HEK293T (cell line): ENCODE results near the gene CRYGS.

Experiments
- FOXA1 ChIP-seq: fragments of 450-650 bp; IDR thresholded peaks from 2 replicates; pipeline ENCODE4 v1.6.1; 2016; ENCODE audit warnings: mild to moderate bottlenecking
- HDGF ChIP-seq: fragments of 450-650 bp; IDR thresholded peaks from 2 replicates; pipeline ENCODE4 v1.6.1; 2017; ENCODE audit warnings: antibody characterized with exemption, borderline replicate concordance
- L3MBTL2 ChIP-seq: fragments of 450-650 bp; conservative IDR thresholded peaks from 2 replicates; pipeline ENCODE4 v1.6.1; 2016; ENCODE audit warnings: mild to moderate bottlenecking
- LEF1 ChIP-seq: fragments of 450-650 bp; IDR thresholded peaks from 2 replicates; pipeline ENCODE4 v1.6.1; 2017; ENCODE audit warnings: mild to moderate bottlenecking, borderline replicate concordance
- SP1 ChIP-seq: fragments of 450-650 bp; IDR thresholded peaks from 2 replicates; pipeline ENCODE4 v1.6.1; 2017
- SUZ12 ChIP-seq: fragments of 450-650 bp; IDR thresholded peaks from 2 replicates; pipeline ENCODE4 v1.6.1; 2016; ENCODE audit warnings: mild to moderate bottlenecking
- TARDBP ChIP-seq: fragments of 450-650 bp; IDR thresholded peaks from 2 replicates; pipeline ENCODE4 v1.6.1; 2016

GRCh38 chr3:186516646-186517045, 27.5 kb downstream of the CRYGS start:
- no peak for TF ChIP-seq FOXA1
- no peak for TF ChIP-seq LEF1
- TF ChIP-seq HDGF: no peak
- TF ChIP-seq L3MBTL2: no peak
- no peak for TF ChIP-seq SP1
- no peak for TF ChIP-seq SUZ12
- no peak for TF ChIP-seq TARDBP
